Astrocyte of the hippocampus (primary cell): ENCODE data around the gene S100A11.
A peak's percentile ranks its signal among the peaks of the same experiment; 100 is the strongest.
"Not testable (repeated sequence)": the region's sequence is repeated elsewhere in the genome, so short reads cannot be mapped to it uniquely, and the experiment has no call there.

Experiments used
- DNase-seq: peaks from one replicate; pipeline ENCODE4 v3.0.0; 2011; ENCODE audit warnings: low read depth, low spot score

Gene S100A11

DNA sequence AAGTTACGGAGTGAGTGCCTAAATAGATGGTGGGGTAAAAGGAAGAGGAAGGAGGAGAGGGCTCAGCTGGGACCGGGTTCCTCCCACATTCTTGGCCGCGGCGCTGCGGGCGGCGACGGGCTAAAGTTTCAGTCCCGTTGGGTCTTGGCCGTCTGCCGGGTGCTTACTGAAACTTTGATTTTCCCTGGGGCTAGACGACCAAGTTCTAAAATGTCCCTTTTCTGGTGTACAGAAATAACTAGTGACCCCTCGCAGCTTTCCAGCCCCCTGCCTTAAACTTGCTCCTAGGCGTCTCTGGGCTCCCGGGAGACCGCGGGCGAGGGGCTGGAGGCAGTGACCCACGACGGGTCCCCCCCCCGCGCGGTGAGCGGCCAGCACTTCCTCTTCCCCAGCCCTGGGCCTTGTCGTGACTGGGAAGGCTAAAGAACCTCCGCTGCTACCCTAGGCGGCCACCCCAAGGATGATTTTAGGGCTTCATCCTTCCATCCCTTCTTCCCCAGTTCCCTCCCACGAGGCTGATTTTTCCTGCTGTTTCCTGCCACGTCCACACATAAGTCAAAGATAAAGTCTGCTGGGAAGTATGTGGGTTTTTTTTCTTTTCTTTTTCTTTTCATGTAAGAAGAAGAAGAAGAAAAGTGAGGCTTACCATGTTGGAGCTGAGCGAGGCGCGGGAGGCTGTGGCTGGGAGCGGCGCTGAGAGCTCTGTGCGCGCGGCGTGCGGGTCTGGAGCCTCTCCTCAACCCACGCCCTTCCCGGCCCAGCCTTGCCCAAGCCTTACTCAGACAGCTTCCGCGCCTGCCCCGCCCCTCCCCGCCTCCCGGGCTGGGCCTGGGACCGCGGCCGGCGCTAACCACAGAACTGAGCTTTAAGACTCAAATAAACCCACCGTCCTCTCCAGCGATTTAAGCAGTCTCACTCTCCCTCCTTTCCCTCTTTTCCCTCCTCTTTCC is at the start of gene S100A11:
TSS of gene S100A11 (minus strand) at position 738 of the 950 bp plus-strand sequence. CDS start at position 649, 89 bp downstream.
- DNase-seq = peak; percentile 96

- DNase-seq = no peak
Observed at GRCh38 chr1:152084853-152085252, 48.0 kb upstream of the S100A11 start.

DNA sequence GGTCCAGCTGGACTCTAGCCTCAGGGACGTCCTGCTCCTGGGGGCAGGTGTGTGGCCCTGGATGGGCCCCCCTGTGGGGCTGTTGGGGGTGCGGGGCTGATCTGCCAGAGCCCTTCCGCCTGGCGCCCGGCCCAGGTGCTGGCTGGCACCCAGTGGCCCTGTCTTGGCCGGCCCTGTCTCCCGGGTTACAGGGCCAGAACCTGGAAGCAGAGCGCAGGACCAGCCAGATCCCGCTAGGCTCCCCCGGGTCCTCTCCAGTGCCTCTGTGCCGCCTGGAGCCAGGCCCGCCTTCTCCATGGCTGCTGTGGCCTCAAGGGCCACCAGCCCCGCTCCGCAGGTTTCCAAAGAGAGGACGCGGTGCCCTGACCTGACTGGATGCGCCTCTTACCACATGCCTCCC is 44.2 kb upstream of the S100A11 start:
- DNase-seq = not testable (repeated sequence)

GRCh38 chr1:152080494-152080893 is 43.7 kb upstream of the S100A11 start:
- not testable (repeated sequence) for DNase-seq

GRCh38 chr1:152078831-152079441 is 42.1 kb upstream of the S100A11 start:
- DNase-seq = no peak

GRCh38 chr1:152072311-152072710 is 35.5 kb upstream of the S100A11 start:
- DNase-seq = no peak

DNA sequence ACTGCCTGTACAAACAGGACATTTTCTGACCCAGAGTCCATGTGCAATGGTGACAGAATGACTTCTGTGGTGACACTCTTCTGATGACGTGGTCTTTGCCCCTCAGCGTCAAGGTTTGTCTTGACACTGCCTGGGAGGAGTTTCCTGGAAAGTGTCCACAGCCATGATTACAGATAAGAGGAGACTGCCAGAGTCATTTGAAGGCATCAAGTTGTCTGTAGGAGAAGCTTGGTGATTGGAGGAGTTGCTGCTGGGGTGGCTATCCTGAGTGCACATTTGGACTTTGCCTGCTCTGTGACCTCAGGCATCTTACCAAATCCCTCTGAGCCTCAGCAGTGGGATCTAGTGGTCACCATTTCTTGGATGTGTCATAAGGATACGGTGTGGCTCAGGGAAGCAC is 34.3 kb upstream of the S100A11 start:
- no peak for DNase-seq

- DNase-seq = no peak
Observed at GRCh38 chr1:152067929-152068328, 31.1 kb upstream of the S100A11 start.

DNA sequence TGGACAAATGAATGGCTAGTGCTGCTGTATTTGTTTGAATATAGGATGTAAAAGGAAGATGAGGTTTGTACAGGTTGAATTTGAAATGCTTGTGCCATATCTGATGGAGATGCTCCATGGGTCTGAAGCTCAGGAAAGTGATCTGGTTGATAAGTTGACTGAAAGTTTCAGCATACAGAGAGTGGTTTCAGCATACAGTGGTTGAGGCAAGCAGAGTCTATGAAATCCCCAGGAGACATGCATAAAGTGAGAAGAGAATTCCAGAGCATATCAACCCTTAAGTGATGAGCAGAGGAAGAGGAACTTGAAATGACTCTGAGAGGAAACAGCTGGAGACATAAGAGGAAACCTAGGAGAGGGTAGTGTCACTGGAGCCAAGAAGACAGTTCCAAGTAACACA is 30.3 kb upstream of the S100A11 start:
- no peak for DNase-seq

DNA sequence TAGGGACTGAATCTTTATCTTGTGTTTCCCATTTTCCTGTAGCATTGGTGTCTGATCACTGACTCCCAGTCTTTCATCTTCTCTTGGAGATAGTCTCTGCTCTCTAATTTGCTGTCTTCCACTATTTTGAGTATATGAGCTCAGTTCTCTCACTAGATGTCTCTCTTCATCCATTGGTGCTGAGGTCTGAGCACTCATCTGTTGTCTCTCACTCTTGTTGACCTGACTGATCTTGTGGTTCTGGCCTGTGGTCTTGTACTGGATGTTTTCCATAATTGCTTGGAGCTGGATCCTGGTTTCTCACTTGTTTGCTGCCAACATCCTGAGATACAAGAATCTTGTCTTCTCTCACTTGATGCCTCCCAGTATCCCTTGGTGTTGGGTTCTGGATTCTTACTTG is 25.1 kb upstream of the S100A11 start:
- DNase-seq = no peak

GRCh38 chr1:152053375-152053774 is 16.6 kb upstream of the S100A11 start:
- DNase-seq = no peak

- DNase-seq = peak; percentile 87
Observed at GRCh38 chr1:152052606-152053005, 15.8 kb upstream of the S100A11 start.

- DNase-seq = no peak
Observed at GRCh38 chr1:152050886-152051675, 14.3 kb upstream of the S100A11 start.

DNA sequence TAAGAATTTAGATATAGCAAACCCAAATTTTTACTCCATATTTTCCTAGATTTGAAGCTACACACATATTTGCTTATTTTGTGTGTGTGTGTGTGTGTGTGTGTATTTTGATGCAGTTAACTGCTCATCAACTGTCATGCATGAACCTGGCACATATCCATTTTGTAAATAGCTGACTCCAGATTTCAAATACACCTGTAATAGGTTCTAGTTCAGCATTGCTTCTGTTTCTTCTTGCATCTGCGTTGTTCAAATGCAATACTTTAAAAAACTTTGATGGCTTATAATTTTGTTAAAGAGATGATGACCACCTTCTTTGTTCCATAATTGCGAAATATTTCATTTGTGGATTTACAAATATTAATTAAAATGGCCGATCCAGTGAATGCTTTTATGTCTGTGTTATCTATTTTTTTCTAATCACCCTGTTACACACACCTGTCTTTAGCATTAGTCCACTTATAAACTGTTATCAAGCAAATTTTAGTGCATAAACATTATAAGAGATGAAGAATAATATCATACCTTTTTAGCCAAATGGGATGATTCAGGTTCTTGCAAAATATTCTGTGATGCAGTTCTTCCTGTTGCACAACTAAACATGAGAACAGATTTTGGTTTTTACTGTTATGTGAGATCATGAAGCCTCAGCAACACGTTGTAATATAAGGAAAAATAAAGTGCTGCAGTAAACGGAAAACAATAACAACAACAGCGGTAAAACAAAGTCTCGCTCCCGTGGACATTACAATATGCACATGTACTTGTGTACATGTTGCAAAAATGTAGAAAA is 12.7 kb upstream of the S100A11 start:
- no peak for DNase-seq

DNA sequence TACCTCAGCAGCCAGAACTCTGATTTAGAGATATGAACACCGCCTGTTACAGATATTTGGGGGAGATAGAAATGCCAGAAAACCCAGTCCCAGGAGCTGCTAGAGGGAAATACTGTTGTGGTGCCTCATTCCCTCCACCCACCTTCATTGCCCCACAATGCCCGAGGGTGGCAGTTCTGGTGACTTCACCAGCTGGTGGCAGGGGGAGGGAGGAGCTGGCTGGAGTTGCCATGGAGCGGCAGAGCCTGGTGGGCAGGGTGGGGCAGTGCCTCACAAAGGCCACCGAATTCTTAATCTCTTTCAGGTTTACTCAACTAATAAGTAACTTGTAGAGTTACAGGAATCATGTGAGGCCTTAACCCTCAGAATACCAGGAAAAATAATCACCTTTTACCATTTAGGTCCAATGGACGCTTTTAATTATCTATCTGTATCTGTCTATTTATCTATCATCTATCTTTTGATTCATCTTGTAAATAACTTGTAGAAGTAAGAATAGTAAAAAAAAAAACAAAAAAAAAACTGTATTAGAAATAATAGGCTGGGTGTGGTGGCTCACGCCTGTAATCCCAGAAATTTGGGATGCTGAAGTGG is 11.7 kb upstream of the S100A11 start:
- DNase-seq = no peak

- peak; percentile 98 for DNase-seq
Observed at GRCh38 chr1:152047730-152048415, 11.1 kb upstream of the S100A11 start.

DNA sequence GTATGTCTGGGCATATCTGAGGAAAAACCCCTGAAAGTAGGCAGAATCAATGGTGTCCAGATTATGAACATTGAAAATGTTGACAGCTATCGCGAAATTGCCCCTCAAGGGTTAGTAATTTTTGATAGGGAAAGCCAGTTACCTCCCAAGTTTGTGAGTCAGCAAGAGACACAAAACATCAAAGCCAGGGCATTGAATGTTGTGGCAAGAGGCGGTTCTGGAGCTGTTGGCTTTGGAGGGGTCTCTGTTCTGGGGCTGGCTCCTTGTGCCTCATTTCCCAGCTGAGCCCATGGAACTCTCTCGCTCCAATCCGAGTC is 10.6 kb upstream of the S100A11 start:
- DNase-seq = no peak

GRCh38 chr1:152044386-152044785 is 7.6 kb upstream of the S100A11 start:
- DNase-seq = no peak

GRCh38 chr1:152043870-152044269 is 7.1 kb upstream of the S100A11 start:
- DNase-seq = no peak

- DNase-seq = no peak
Observed at GRCh38 chr1:152042030-152042429, 5.2 kb upstream of the S100A11 start.
